NCI-H526 (cell line): ENCODE measurements around the gene HBB.

Experiments used
- DNase-seq, 2 experiments: peaks; one replicate each; lab custom pipeline; 2025; lab: John Stamatoyannopoulos, UW

Gene HBB

GRCh38 chr11:5247472-5248192 lies 20.8 kb upstream of the HBB start:
- DNase-seq, result no peak

GRCh38 chr11:5246772-5247471 lies 20.1 kb upstream of the HBB start:
- no peak for DNase-seq

- no peak for DNase-seq
These were observed 18.3 kb upstream of the HBB start for GRCh38 chr11:5245155-5245554.

GRCh38 chr11:5243816-5244180 lies 16.9 kb upstream of the HBB start:
- no peak for DNase-seq

GRCh38 chr11:5242933-5243815 lies 16.3 kb upstream of the HBB start:
- DNase-seq, result no peak

GRCh38 chr11:5242208-5242607 lies 15.3 kb upstream of the HBB start:
- no peak for DNase-seq

- DNase-seq, result no peak
These were observed 14.6 kb upstream of the HBB start for GRCh38 chr11:5241458-5241857.

GRCh38 chr11:5240458-5240857 lies 13.6 kb upstream of the HBB start:
- no peak for DNase-seq

GRCh38 chr11:5240056-5240455 lies 13.2 kb upstream of the HBB start:
- DNase-seq, result no peak

GRCh38 chr11:5239046-5239445 lies 12.2 kb upstream of the HBB start:
- DNase-seq, result no peak

- DNase-seq, result no peak
These were observed 11.6 kb upstream of the HBB start for GRCh38 chr11:5238486-5238885.

GRCh38 chr11:5237420-5237819 lies 10.5 kb upstream of the HBB start:
- DNase-seq, result no peak

- no peak for DNase-seq
These were observed 8.7 kb upstream of the HBB start for GRCh38 chr11:5235364-5236095.

- DNase-seq, result no peak
These were observed 7.5 kb upstream of the HBB start, which contains the start of gene HBD for GRCh38 chr11:5234381-5234834. TSS of gene HBD (minus strand) at chr11:5234483. CDS start at chr11:5234433, 50 bp downstream.

- DNase-seq, result no peak
These were observed 6.4 kb upstream of the HBB start for GRCh38 chr11:5233307-5233706.

- DNase-seq, result no peak
These were observed 6.0 kb upstream of the HBB start for GRCh38 chr11:5232821-5233220.

GRCh38 chr11:5232176-5232575 lies 5.3 kb upstream of the HBB start:
- DNase-seq, result no peak

- DNase-seq, result no peak
These were observed 4.2 kb upstream of the HBB start for GRCh38 chr11:5231111-5231510.

- no peak for DNase-seq
These were observed 3.4 kb upstream of the HBB start for GRCh38 chr11:5230266-5230665.

GRCh38 chr11:5229796-5230195 lies 2.9 kb upstream of the HBB start:
- DNase-seq, result no peak

- DNase-seq, result no peak
These were observed 2.5 kb upstream of the HBB start for GRCh38 chr11:5229356-5229755.

GRCh38 chr11:5228124-5228523 lies 1.3 kb upstream of the HBB start:
- DNase-seq, result no peak
